Parathyroid adenoma (tissue), 2 donors: ENCODE data around the gene PCMTD2.

Experiments used
- H2AFZ ChIP-seq: fragments of 300-600 bp; sonication (generic); one replicate; pipeline ENCODE4 v1.7.0; 2017; ENCODE audit warnings: antibody characterized with exemption, mild to moderate bottlenecking
- H3K27ac ChIP-seq: fragments of 300-600 bp; sonication (generic); one replicate; pipeline ENCODE4 v1.7.0; 2017
- H3K27me3 ChIP-seq: fragments of 300-600 bp; sonication (generic); one replicate; pipeline ENCODE4 v1.7.0; 2017; ENCODE audit warnings: low read length; ENCODE audit not compliant: control insufficient read depth, insufficient read depth
- H3K36me3 ChIP-seq: fragments of 300-600 bp; sonication (generic); one replicate; pipeline ENCODE4 v1.7.0; 2017; ENCODE audit warnings: low read length; ENCODE audit not compliant: control insufficient read depth, insufficient read depth
- H3K4me1 ChIP-seq: fragments of 300-600 bp; sonication (generic); one replicate; pipeline ENCODE4 v1.7.0; 2017; ENCODE audit warnings: control low read depth
- H3K4me2 ChIP-seq: fragments of 300-600 bp; sonication (generic); one replicate; pipeline ENCODE4 v1.7.0; 2017; ENCODE audit warnings: low read length
- H3K4me3 ChIP-seq: fragments of 300-600 bp; sonication (generic); one replicate; pipeline ENCODE4 v1.7.0; 2017; ENCODE audit warnings: low read depth, low read length
- H3K79me2 ChIP-seq: fragments of 300-600 bp; sonication (generic); one replicate; pipeline ENCODE4 v1.7.0; 2017; ENCODE audit warnings: control low read depth
- H3K9ac ChIP-seq: fragments of 300-600 bp; sonication (generic); one replicate; pipeline ENCODE4 v1.7.0; 2017; ENCODE audit warnings: mild to moderate bottlenecking
- H3K9me3 ChIP-seq: fragments of 300-600 bp; sonication (generic); one replicate; pipeline ENCODE4 v1.7.0; 2017; ENCODE audit warnings: low read length; ENCODE audit not compliant: control insufficient read depth
- CTCF ChIP-seq: fragments of 300-600 bp; sonication (generic); IDR thresholded peaks from one replicate; pipeline ENCODE4 v1.7.0; 2017; ENCODE audit warnings: antibody characterized with exemption, mild to moderate bottlenecking
- donor health status: primary hyperparathyroidism.

Gene PCMTD2

GRCh38 chr20:64219730-64220129 is 35.8 kb upstream of the PCMTD2 start:
- H3K9me3 ChIP-seq = no peaks in the 10 kb centered on the region
- no peak for TF ChIP-seq CTCF

GRCh38 chr20:64220420-64220819 is 35.1 kb upstream of the PCMTD2 start:
- Histone ChIP-seq H3K79me2 (no peaks in the 10 kb centered on the region), H3K4me3 (no peak overlapping the region), H3K4me1 (peaks cover 16% of the 10 kb centered on the region), H3K27me3 (no peaks in the 10 kb centered on the region), H2AFZ (no peak overlapping the region), H3K27ac (no peak overlapping the region), H3K36me3 (no peaks in the 10 kb centered on the region), H3K9ac (no peak overlapping the region), H3K4me2 (no peak overlapping the region), H3K9me3 (no peaks in the 10 kb centered on the region)
- TF ChIP-seq CTCF = no peak

More at GRCh38 chr20:64219730-64220129, 35.8 kb upstream of the PCMTD2 start:
- H2AFZ ChIP-seq = no peak overlapping the region
- no peaks in the 10 kb centered on the region for H3K27me3 ChIP-seq
- H3K4me2 ChIP-seq = no peak overlapping the region
- no peak overlapping the region for H3K4me3 ChIP-seq
- H3K4me1 ChIP-seq = peaks cover 16% of the 10 kb centered on the region
- no peak overlapping the region for H3K27ac ChIP-seq
- no peaks in the 10 kb centered on the region for H3K36me3 ChIP-seq
- H3K9ac ChIP-seq = no peak overlapping the region
- H3K79me2 ChIP-seq = no peaks in the 10 kb centered on the region

GRCh38 chr20:64220891-64221527 is 34.5 kb upstream of the PCMTD2 start:
- no peaks in the 10 kb centered on the region for H3K36me3 ChIP-seq
- H3K4me1 ChIP-seq = peaks cover 16% of the 10 kb centered on the region
- no peak for TF ChIP-seq CTCF
- H3K9me3 ChIP-seq = no peaks in the 10 kb centered on the region
- H3K4me3 ChIP-seq = no peak overlapping the region
- H3K9ac ChIP-seq = no peak overlapping the region
- H3K79me2 ChIP-seq = no peaks in the 10 kb centered on the region
- no peak overlapping the region for H3K4me2 ChIP-seq
- no peak overlapping the region for H2AFZ ChIP-seq
- H3K27ac ChIP-seq = no peak overlapping the region
- no peaks in the 10 kb centered on the region for H3K27me3 ChIP-seq

GRCh38 chr20:64222291-64222735 is 33.2 kb upstream of the PCMTD2 start:
- Histone ChIP-seq H3K27me3 (no peaks in the 10 kb centered on the region), H3K36me3 (no peaks in the 10 kb centered on the region), H3K4me2 (no peak overlapping the region), H3K79me2 (no peaks in the 10 kb centered on the region), H3K4me3 (no peak overlapping the region), H3K4me1 (peaks cover 16% of the 10 kb centered on the region), H3K27ac (no peak overlapping the region), H3K9me3 (no peaks in the 10 kb centered on the region), H2AFZ (no peak overlapping the region), H3K9ac (no peak overlapping the region)
- no peak for TF ChIP-seq CTCF
